HG02571 (cell line): ENCODE data around the gene ARHGEF1.

ENCODE experiments used
- ATAC-seq: cut with Tn5 transposase; IDR thresholded peaks from one replicate; pipeline ENCODE4 v1.9.1; 2021; ENCODE audit warnings: mild to moderate bottlenecking, moderate library complexity; ENCODE audit not compliant: unreplicated experiment

The ARHGEF1 gene

GRCh38 chr19:41917676-41918075, 34.7 kb downstream of the ARHGEF1 start:
- no peak for ATAC-seq

- ATAC-seq: no peak
These were observed 35.1 kb downstream of the ARHGEF1 start for GRCh38 chr19:41918095-41918494.

- no peak for ATAC-seq
These were observed 35.8 kb downstream of the ARHGEF1 start for GRCh38 chr19:41918653-41919244.

- no peak for ATAC-seq
These were observed 37.1 kb downstream of the ARHGEF1 start for GRCh38 chr19:41919948-41920712.

GRCh38 chr19:41920882-41921576, 38.0 kb downstream of the ARHGEF1 start:
- ATAC-seq: no peak

- ATAC-seq: no peak
These were observed 38.9 kb downstream of the ARHGEF1 start for GRCh38 chr19:41921577-41922576.

GRCh38 chr19:41922585-41922984, 39.6 kb downstream of the ARHGEF1 start:
- no peak for ATAC-seq

- no peak for ATAC-seq
These were observed 40.2 kb downstream of the ARHGEF1 start for GRCh38 chr19:41923045-41923788.

- no peak for ATAC-seq
These were observed 41.5 kb downstream of the ARHGEF1 start for GRCh38 chr19:41924151-41925145.

- ATAC-seq: no peak
These were observed 42.4 kb downstream of the ARHGEF1 start for GRCh38 chr19:41925208-41926003.

GRCh38 chr19:41926028-41926762, 43.2 kb downstream of the ARHGEF1 start:
- no peak for ATAC-seq

- ATAC-seq: no peak
These were observed 43.9 kb downstream of the ARHGEF1 start for GRCh38 chr19:41926763-41927496.

GRCh38 chr19:41927497-41928192, 44.7 kb downstream of the ARHGEF1 start:
- no peak for ATAC-seq

GRCh38 chr19:41928221-41928683, 45.3 kb downstream of the ARHGEF1 start, which contains the start of gene ERFL:
TSS of gene ERFL (minus strand) at chr19:41928449. CDS start at chr19:41912919, 15,530 bp downstream.
- ATAC-seq: no peak

- ATAC-seq: no peak
These were observed 46.0 kb downstream of the ARHGEF1 start for GRCh38 chr19:41928754-41929535.
